Measurements from ENCODE around the gene RPL35A.
A peak's percentile ranks its signal among the peaks of the same experiment; 100 is the strongest.
"Not testable (repeated sequence)": the region's sequence is repeated elsewhere in the genome, so short reads cannot be mapped to it uniquely, and the experiment has no call there.

RPL35A gene

GRCh38 chr3:197952440-197952839 lies 2.5 kb downstream of the RPL35A start:
- DNase-seq (ENCODE audit: low read depth), result no peak

GRCh38 chr3:197953325-197953724 lies 3.3 kb downstream of the RPL35A start:
- DNase-seq (ENCODE audit: low read depth), result no peak

- DNase-seq (ENCODE audit: low read depth), result peak; percentile 33
Measured at GRCh38 chr3:197953881-197954280, 3.9 kb downstream of the RPL35A start.

GRCh38 chr3:197955892-197956477 lies 6.0 kb downstream of the RPL35A start:
- no peak for DNase-seq (ENCODE audit: low read depth)

GRCh38 chr3:197956626-197956988 lies 6.6 kb downstream of the RPL35A start:
- DNase-seq (ENCODE audit: low read depth), result no peak

GRCh38 chr3:197957790-197958133 lies 7.8 kb downstream of the RPL35A start:
- no peak for DNase-seq (ENCODE audit: low read depth)

- no peak for DNase-seq (ENCODE audit: low read depth)
Measured at GRCh38 chr3:197958346-197958745, 8.4 kb downstream of the RPL35A start.

- not testable (repeated sequence) for DNase-seq (ENCODE audit: low read depth)
Measured at GRCh38 chr3:197958848-197959247, 8.9 kb downstream of the RPL35A start.

- DNase-seq (ENCODE audit: low read depth), result no peak
Measured at GRCh38 chr3:197959500-197959890, 9.5 kb downstream of the RPL35A start.

- peak; percentile 94 for DNase-seq (ENCODE audit: low read depth)
Measured at GRCh38 chr3:197959891-197960693, 10.1 kb downstream of the RPL35A start, which contains the start of gene LMLN. Gene LMLN, plus strand, starts transcription at chr3:197960217. Its CDS starts 29 bp downstream, at chr3:197960246.

GRCh38 chr3:197960694-197961581 lies 10.9 kb downstream of the RPL35A start:
- DNase-seq (ENCODE audit: low read depth), result no peak

GRCh38 chr3:197961582-197961945 lies 11.6 kb downstream of the RPL35A start:
- no peak for DNase-seq (ENCODE audit: low read depth)

- DNase-seq (ENCODE audit: low read depth), result no peak
Measured at GRCh38 chr3:197963019-197963637, 13.1 kb downstream of the RPL35A start.

GRCh38 chr3:197967337-197967989 lies 17.5 kb downstream of the RPL35A start:
- not testable (repeated sequence) for DNase-seq (ENCODE audit: low read depth)

GRCh38 chr3:197970588-197970987 lies 20.6 kb downstream of the RPL35A start:
- no peak for DNase-seq (ENCODE audit: low read depth)

GRCh38 chr3:197974016-197974415 lies 24.0 kb downstream of the RPL35A start:
- no peak for DNase-seq (ENCODE audit: low read depth)

GRCh38 chr3:197975311-197975710 lies 25.3 kb downstream of the RPL35A start:
- no peak for DNase-seq (ENCODE audit: low read depth)

GRCh38 chr3:197983076-197983475 lies 33.1 kb downstream of the RPL35A start:
- DNase-seq (ENCODE audit: low read depth), result no peak

- DNase-seq (ENCODE audit: low read depth), result no peak
Measured at GRCh38 chr3:197989651-197990050, 39.7 kb downstream of the RPL35A start.

GRCh38 chr3:197994736-197995135 lies 44.7 kb downstream of the RPL35A start:
- no peak for DNase-seq (ENCODE audit: low read depth)

- DNase-seq (ENCODE audit: low read depth), result no peak
Measured at GRCh38 chr3:197996855-197997254, 46.9 kb downstream of the RPL35A start.

- DNase-seq (ENCODE audit: low read depth), result no peak
Measured at GRCh38 chr3:197997936-197998335, 47.9 kb downstream of the RPL35A start.

Measured in amniotic epithelial cell (primary cell).